ENCODE results near the gene SEC22B. TPM values are rescaled to one million over a fixed set of nuclear protein-coding genes. Genes with fewer than 3 reads are reported as not detected.
A peak's percentile ranks its signal among the peaks of the same experiment; 100 is the strongest.
"Not testable (repeated sequence)": the region's sequence is repeated elsewhere in the genome, so short reads cannot be mapped to it uniquely, and the experiment has no call there.

Gene SEC22B
- total RNA-seq, 1 donor from 2014 or later = 8.9 TPM

GRCh38 chr1:120144626-120145025 lies 31.7 kb downstream of the SEC22B start:
- peak; percentile 67 for ATAC-seq

GRCh38 chr1:120144169-120144568 lies 32.2 kb downstream of the SEC22B start:
- ATAC-seq = not testable (repeated sequence)

DNA sequence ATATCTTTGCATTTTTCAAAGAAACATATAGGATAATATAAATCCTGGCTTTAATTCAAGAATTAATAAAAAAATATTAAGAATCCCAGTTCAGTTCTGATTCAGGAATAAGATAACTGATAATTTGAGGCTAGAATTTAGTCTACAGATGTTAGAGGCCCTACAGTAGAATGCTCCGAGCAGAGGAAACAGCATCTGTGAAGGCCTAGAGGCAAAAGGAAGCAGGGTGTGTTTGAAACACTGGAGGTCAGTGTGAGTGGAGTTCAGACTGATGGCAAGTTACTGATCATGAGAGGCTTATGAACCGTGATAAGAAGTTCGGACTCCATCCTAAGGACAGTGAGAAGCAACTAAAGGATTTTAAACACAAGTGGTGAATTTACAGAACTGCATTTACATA lies 33.0 kb downstream of the SEC22B start:
- ATAC-seq = not testable (repeated sequence)

DNA sequence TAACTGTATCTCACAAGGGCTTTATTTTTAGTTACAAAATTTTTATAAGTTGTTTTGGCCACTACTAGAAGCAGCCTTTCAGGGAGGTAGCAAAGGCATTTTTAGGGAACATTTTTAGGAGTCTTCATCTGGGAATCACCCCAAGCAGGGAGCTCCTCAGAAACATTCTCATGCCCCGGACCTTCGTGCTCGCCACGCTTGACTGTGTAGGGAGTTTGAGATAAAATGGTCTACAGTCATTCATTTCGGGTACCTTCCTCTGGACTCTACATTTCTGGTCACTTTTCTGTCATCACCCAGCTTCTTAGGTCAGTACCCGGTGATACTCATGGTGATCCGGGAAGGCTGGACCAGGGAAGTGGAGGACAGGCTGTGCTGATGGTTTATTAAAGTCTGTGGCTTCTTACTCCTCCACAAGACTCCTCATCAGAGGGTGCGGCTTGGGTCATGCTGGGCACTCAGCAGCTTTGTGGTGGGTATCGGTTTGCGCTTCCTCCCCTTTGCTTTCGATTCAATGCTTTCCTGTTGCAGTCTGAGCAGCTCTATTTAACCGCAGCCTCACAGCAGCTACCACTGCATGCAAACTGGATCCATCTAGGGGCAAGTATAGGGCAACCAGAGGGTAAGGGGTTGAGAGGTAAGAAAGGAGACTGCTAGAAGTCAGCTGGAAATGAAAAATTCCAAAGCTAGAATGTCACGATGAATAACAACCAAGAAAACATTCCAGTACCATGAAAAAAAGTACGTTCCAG lies 33.6 kb downstream of the SEC22B start:
- peak; percentile 47 for ATAC-seq

DNA sequence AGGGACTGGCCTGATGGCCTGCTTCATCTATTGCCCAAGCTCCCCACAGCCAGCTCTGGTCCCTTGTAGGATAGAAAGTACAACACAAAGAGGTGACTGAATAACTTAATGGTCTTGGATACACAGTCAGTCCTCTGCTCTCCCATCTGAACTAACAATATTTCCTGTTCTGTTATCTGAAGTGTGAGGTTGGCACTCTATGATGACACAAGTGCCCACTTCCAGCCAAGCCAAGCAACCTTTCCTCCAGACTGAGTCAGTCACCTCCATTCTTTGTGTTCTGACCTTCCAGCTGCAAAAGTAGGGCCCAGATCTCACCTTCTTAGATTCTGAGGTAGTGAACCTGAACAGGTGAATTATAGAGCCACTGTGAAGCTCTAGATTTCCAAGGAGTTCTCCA lies 34.5 kb downstream of the SEC22B start:
- not testable (repeated sequence) for ATAC-seq

GRCh38 chr1:120140656-120141265 lies 35.6 kb downstream of the SEC22B start:
- peak; percentile 51 for ATAC-seq

DNA sequence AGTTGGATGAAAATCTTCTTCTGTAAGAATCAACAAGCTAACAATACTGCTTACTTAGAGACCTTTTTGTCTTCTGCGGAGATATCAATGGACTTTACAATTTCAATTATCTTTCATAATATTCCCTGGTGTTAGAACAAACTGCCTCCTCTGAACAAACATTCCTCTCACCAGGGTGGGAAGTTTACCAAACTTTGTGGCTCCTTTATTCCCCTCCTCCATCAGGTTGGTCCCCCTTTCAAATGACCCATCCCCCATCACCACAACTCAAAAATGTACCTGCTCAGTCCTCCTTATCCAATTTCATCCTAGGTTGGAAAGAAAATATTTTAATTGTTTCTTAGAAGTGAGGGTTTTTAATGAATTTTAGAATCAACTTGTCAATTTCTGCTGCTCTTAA lies 40.2 kb downstream of the SEC22B start:
- ATAC-seq = not testable (repeated sequence)

- ATAC-seq = peak; percentile 43
Measured at GRCh38 chr1:120133928-120134325, 42.4 kb downstream of the SEC22B start.

GRCh38 chr1:120133228-120133927 lies 42.9 kb downstream of the SEC22B start:
- ATAC-seq = peak; percentile 43

- ATAC-seq = not testable (repeated sequence)
Measured at GRCh38 chr1:120132406-120132763, 43.9 kb downstream of the SEC22B start.

DNA sequence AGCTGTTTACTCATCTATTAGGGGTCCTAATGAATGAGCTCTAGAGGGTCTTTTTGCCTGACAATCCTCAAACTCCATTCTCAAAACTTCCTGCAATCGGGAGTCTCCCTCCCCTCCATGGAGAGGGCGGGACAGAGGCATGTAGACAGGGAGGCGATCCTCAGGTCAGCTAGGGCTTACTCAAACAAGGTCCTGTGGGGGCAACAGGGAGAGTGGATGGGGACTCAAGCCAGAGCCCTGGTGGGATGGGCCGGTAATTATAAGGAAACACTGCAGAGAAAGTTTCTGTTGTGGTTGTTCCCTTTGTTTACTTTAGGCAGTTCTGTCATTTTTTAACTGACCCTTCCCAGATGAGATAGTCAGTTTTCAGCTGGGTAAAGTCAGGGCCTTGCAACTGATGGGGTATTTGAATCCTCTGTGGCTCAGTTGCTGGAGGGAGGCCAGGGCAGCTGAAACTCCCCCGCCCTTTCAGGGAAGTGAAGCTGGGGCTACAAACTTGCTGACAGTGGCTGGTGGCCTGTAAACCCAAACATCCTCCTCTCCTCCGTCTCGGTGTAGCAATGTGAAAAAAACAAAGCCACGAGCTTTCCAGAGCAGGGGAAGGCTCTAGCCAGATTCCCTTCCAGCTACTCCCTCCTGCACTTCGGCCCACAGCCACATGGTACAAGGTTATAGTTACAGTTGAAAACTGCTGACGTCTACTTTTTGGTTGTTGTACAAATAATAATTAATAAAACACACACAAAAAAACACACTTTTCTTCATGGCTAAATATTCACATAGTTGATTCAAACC lies 44.5 kb downstream of the SEC22B start:
- peak; percentile 63 for ATAC-seq

- ATAC-seq = not testable (repeated sequence)
Measured at GRCh38 chr1:120127921-120128320, 48.4 kb downstream of the SEC22B start.

DNA sequence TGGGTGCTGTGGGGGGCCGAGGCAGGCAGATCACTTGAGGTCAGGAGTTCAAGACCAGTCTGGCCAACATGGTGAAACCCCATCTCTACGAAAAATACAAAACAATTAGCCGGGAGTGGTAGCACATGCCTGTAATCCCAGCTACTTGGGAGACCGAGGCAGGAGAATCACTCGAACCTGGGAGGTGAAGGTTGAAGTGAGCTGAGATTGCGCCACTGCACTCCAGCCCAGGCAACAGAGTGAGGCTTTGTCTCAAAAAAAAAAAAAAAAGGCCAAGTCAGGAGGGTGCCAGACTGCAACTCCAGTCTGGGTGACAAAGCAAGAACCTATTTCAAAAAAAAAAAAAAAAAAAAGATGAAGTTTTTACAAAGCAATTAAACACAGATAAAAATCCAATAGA lies 50.1 kb downstream of the SEC22B start:
- not testable (repeated sequence) for ATAC-seq

- not testable (repeated sequence) for ATAC-seq
Measured at GRCh38 chr1:120124628-120125027, 51.7 kb downstream of the SEC22B start.

GRCh38 chr1:120123813-120124510 lies 52.4 kb downstream of the SEC22B start:
- ATAC-seq = peak; percentile 56

- not testable (repeated sequence) for ATAC-seq
Measured at GRCh38 chr1:120122262-120122893, 53.9 kb downstream of the SEC22B start.

DNA sequence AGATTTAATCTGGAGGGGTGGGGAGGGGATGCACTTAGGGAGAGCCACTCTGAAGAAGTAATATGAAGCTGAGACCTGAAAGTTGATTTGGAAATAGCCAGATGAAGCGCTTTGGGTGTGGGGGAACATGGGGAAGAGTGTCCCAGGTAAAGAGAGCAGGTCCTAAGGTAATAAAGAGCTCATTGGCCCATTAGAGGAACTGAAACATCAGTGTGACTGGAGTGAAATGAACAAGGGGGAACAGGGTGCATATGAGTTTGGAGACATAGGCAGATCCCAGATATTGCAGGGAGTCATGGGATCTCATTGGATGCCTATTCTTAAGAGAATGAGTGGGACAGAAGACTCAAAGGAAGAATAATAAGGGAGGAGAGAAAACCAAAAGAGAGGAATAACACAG lies 54.5 kb downstream of the SEC22B start:
- not testable (repeated sequence) for ATAC-seq

- not testable (repeated sequence) for ATAC-seq
Measured at GRCh38 chr1:120120525-120120924, 55.8 kb downstream of the SEC22B start.

DNA sequence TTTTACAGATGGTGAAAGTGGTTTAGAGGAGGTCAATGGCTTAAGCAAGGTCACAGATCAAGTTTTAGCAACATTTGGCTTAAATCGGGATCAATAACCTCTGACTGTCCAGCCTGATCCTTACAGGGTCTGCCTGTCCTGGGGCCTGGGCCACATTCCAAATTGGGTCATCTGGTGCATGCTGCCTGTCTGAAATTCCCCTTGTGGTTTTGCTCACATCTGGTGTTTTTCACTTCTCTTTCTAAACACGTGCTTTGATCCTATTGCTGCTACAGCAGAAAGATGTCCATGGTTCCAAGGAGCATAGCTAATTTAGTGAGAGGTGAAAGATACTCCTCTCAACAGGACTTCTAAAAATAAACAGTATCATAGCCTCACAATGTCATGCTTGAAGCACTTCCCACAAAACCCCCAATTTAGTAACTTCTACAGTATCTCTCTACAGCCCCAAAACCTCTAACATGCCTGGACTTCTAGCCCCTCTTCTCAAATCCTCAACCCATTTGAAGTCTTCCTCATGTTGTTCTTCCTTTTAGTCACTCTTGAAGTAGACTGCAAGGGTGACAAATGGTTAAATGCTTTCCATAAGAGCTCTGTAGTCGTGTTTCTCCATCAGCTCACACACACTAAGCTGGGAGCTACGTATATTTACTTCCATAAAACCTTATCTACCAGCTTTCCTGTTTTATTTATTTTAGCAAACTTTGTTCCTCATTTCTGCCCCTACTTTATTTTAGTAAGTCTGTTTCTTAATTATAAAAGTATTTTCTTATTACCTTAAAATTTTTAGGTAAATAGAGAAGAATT lies 58.7 kb downstream of the SEC22B start:
- ATAC-seq = not testable (repeated sequence)

DNA sequence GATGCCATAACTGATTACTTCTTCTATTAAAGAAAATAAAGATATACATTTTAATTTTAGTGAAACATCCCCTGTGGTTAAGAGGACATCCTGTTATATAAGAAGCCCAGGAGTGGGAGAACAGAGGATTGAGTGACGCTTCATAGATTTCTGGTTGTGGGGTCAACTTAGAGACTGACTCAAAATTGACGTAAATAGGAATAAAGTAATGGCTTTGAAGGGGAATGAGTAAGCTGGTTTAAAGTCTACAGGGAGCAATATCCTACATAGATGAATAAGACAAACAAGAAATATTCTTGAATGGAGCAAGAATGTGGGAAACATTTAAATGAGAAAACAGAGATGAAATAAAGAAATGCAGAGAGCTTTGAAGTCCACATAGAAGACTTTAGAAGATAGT lies 60.2 kb downstream of the SEC22B start:
- not testable (repeated sequence) for ATAC-seq

DNA sequence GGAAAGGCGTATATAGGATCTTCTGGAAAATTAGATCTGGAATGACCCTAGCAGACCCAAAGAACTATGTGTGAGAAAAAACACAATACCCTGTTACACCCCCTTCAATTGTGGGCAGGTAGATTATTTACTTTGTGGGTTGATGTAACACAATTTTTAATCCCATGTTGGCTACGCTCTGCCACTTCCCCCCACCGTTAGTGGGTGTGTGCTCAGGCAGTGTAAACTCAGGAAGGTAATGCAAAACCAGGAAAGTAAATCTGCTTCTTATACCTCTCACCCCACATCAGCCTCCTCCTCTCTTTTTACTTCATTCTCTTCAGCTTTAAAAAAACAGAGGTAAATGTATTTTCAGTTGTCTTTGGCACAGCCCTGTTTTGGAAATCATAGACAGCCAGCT lies 63.2 kb downstream of the SEC22B start:
- peak; percentile 81 for ATAC-seq

Measured in esophagus mucosa (tissue), 1 donor.